ENCODE data around the gene KRR1. TPM values are rescaled to one million over a fixed set of nuclear protein-coding genes. Genes with fewer than 3 reads are reported as not detected.
"Not testable (repeated sequence)": the region's sequence is repeated elsewhere in the genome, so short reads cannot be mapped to it uniquely, and the experiment has no call there.

The KRR1 gene
- total RNA-seq, 1 donor from 2014 or later = 53.2 TPM

DNA sequence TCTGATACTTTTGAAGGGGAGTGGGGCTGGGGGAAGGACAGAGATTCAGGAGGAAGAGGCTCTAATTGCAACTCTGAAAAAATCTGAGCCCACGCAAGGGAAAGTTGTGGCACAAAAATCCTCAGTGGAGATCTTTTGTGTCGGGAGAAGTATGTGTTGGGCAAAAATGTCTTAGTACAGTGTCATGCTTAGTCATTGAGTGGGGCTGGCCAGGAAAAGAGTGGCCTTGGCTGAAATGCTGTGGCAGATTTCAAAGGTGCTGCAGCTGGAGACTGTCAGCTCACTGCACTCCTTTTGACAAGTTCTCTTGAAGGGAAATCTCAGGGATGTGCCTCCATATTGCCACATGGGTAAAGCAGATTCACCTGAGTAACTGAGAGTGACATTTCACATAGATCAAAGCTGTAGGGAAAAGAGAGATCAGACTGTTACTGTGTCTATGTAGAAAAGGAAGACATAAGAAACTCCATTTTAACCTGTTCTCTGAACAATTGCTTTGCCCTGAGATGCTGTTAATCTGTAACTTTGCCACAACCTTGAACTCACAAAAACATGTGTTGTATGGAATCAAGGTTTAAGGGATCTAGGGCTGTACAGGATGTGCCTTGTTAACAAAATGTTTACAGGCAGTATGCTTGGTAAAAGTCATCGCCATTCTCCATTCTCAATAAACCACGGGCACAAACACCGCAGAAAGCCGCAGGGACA lies 66.8 kb downstream of the KRR1 start:
- Mint-ChIP-seq H3K27ac (ENCODE audit: unreplicated experiment) (no peak overlapping the region), H3K9me3 (ENCODE audit: unreplicated experiment) (no peaks in the 10 kb centered on the region), H3K4me3 (ENCODE audit: unreplicated experiment) (no peak overlapping the region), H3K36me3 (ENCODE audit: low read depth, unreplicated experiment) (peaks cover 4% of the 10 kb centered on the region), H3K4me1 (ENCODE audit: unreplicated experiment) (no peaks in the 10 kb centered on the region), H3K27me3 (ENCODE audit: unreplicated experiment) (no peaks in the 10 kb centered on the region)
- no peak for DNase-seq (ENCODE audit: low spot score)
- TF ChIP-seq CTCF (IDR thresholded peaks at IDR 0.05; ENCODE audit: unreplicated experiment) = no peak

DNA sequence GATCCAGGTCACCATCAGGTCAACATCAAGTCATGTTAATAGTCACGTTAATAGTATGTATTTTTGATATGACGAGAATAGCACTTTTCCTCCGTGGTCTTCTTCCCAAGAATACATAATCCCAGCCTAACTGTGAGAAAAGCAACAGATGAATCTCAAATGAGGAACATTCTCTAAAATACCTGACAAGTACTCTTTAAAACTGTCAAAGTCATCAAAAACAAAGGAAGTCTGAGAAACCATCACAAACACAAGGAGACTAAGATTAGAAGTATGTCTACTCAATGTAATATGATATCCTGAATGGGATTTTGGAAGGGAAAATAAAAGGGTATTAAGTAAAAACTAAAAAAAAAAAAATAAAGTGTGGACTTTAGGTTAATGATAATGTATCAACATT lies 67.7 kb downstream of the KRR1 start:
- DNase-seq (ENCODE audit: low spot score) = no peak
- H3K36me3 Mint-ChIP-seq (ENCODE audit: low read depth, unreplicated experiment) = peaks cover 4% of the 10 kb centered on the region
- no peaks in the 10 kb centered on the region for H3K4me1 Mint-ChIP-seq (ENCODE audit: unreplicated experiment)

GRCh38 chr12:75442454-75442853 lies 69.0 kb downstream of the KRR1 start:
- H3K9me3 Mint-ChIP-seq (ENCODE audit: unreplicated experiment); H3K27ac Mint-ChIP-seq (ENCODE audit: unreplicated experiment); H3K27me3 Mint-ChIP-seq (ENCODE audit: unreplicated experiment); H3K36me3 Mint-ChIP-seq (ENCODE audit: low read depth, unreplicated experiment); DNase-seq (ENCODE audit: low spot score); H3K4me3 Mint-ChIP-seq (ENCODE audit: unreplicated experiment); H3K4me1 Mint-ChIP-seq (ENCODE audit: unreplicated experiment): not testable (repeated sequence)

More for the DNA sequence above, 67.7 kb downstream of the KRR1 start:
- no peak overlapping the region for H3K4me3 Mint-ChIP-seq (ENCODE audit: unreplicated experiment)
- TF ChIP-seq CTCF (IDR thresholded peaks at IDR 0.05; ENCODE audit: unreplicated experiment) = no peak
- H3K27me3 Mint-ChIP-seq (ENCODE audit: unreplicated experiment) = no peaks in the 10 kb centered on the region
- H3K27ac Mint-ChIP-seq (ENCODE audit: unreplicated experiment) = no peak overlapping the region
- H3K9me3 Mint-ChIP-seq (ENCODE audit: unreplicated experiment) = no peaks in the 10 kb centered on the region

DNA sequence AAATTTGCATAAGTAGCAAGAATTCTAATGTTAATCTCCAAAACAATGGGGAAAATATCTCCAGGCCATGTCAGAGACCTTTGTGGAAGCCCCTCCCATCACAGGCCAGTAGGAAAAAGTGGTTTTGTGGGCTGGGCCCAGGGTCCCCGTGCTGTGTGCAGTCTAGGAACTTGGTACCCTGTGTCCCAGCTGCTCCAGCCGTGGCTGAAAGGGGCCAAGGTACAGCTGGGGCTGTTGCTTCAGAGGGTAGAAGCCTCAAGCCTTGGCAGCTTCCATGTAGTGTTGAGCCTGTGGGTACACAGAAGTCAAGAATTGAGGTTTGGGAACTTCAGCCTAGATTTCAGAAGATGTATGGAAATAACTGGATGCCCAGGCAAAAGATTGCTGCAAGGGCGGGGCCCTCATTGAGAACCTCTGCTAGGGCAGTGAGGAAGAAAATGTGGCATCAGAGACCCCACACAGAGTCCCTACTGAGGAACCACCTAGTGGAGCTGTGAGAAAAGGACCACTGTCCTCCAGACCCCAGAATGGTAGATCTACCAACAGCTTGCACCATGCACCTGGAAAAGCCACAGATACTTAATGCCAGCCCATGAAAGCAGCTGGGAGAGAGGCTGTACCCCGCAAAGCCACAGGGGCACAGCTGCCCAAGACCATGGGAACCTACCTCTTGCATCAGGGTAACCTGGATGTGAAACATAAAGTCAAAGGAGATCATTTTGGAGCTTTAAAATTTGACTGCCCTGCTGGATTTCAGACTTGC lies 69.5 kb downstream of the KRR1 start:
- H3K4me3 Mint-ChIP-seq (ENCODE audit: unreplicated experiment); H3K9me3 Mint-ChIP-seq (ENCODE audit: unreplicated experiment); H3K4me1 Mint-ChIP-seq (ENCODE audit: unreplicated experiment); H3K27me3 Mint-ChIP-seq (ENCODE audit: unreplicated experiment); H3K27ac Mint-ChIP-seq (ENCODE audit: unreplicated experiment); DNase-seq (ENCODE audit: low spot score); H3K36me3 Mint-ChIP-seq (ENCODE audit: low read depth, unreplicated experiment): not testable (repeated sequence)

Other genes starting within 250 kb of the KRR1 start
- gene CAPS2, start 181.3 kb downstream of the KRR1 start, total RNA-seq (ENCODE audit: unreplicated experiment) = 2.1 TPM
- gene GLIPR1L1, start 176.9 kb downstream of the KRR1 start, total RNA-seq (ENCODE audit: unreplicated experiment) = not detected
- gene GLIPR1L2, start 120.5 kb downstream of the KRR1 start, total RNA-seq (ENCODE audit: unreplicated experiment) = 0.26 TPM
- gene GLIPR1, start 30.9 kb downstream of the KRR1 start, total RNA-seq (ENCODE audit: unreplicated experiment) = 0.38 TPM

Data from endothelial cell (in vitro differentiated cells).